IMR-90 (cell line): ENCODE measurements around the gene INTS11. TPM values are rescaled to one million over a fixed set of nuclear protein-coding genes. Genes with fewer than 3 reads are reported as not detected.

ENCODE experiments used
- ATAC-seq: fragments of 200-7000 bp; cut with Tn5 transposase; 2 replicates; pipeline ENCODE4 v1.9.1; 2020; ENCODE audit warnings: low read depth, mild to moderate bottlenecking, moderate library complexity
- BruUV-seq: library from RNA; stranded (reverse); fragments of 400-500 nt; replicated peaks from 2 replicates; lab custom pipeline; 2021; lab: Mats Ljungman, UMichigan
- CTCF ChIA-PET: fragments of 300-600 bp; formaldehyde crosslinking; extraction: SDS; loops from one replicate; lab custom pipeline; 2021; ENCODE audit warnings: antibody characterized with exemption; lab: Yijun Ruan, JAX
- POLR2A ChIA-PET: fragments of 300-600 bp; sonication (Branson Sonifier 250); formaldehyde crosslinking; loops from one replicate; lab custom pipeline; 2022; ENCODE audit warnings: antibody characterized with exemption; ENCODE audit not compliant: unreplicated experiment; lab: Charles Lee
- DNase-seq: peaks from one replicate; pipeline ENCODE4 v3.0.0; 2013
- H2AFZ ChIP-seq: replicated peaks from 2 replicates; pipeline ENCODE3; 2013; ENCODE audit warnings: low read length, mild to moderate bottlenecking; ENCODE audit not compliant: poor library complexity
- H2AK5ac ChIP-seq: 2 replicates; pipeline ENCODE4 v1.6.1; 2013; ENCODE audit warnings: low read depth, low read length, inconsistent platforms
- H2AK9ac ChIP-seq: replicated peaks from 2 replicates; pipeline ENCODE3; 2013; ENCODE audit warnings: mild to moderate bottlenecking, low read depth, low read length, moderate library complexity; ENCODE audit not compliant: poor library complexity
- H2BK120ac ChIP-seq: 2 replicates; pipeline ENCODE4 v1.6.1; 2013; ENCODE audit warnings: low read depth, low read length, inconsistent platforms
- H2BK15ac ChIP-seq: 3 replicates; pipeline ENCODE4 v1.6.1; 2013; ENCODE audit warnings: low read depth, low read length, inconsistent platforms
- H2BK20ac ChIP-seq: 2 replicates; pipeline ENCODE4 v1.6.1; 2013; ENCODE audit warnings: low read depth, mild to moderate bottlenecking, inconsistent platforms, low read length, moderate library complexity
- H2BK5ac ChIP-seq: 2 replicates; pipeline ENCODE4 v1.6.1; 2013; ENCODE audit warnings: mild to moderate bottlenecking, low read depth, low read length, inconsistent platforms; ENCODE audit not compliant: poor library complexity, severe bottlenecking
- H3K14ac ChIP-seq: replicated peaks from 2 replicates; pipeline ENCODE4 v1.6.1; 2013; ENCODE audit warnings: low read depth, low read length, inconsistent platforms
- H3K18ac ChIP-seq: 2 replicates; pipeline ENCODE4 v1.6.1; 2013; ENCODE audit warnings: low read depth, low read length, control low read depth
- H3K23ac ChIP-seq: 2 replicates; pipeline ENCODE4 v1.6.1; 2013; ENCODE audit warnings: low read depth, low read length, inconsistent platforms
- H3K27ac ChIP-seq: 2 replicates; pipeline ENCODE4 v1.5.1; 2013; ENCODE audit warnings: mild to moderate bottlenecking, control low read depth, low read length; ENCODE audit not compliant: insufficient read depth
- H3K27me3 ChIP-seq: 2 replicates; pipeline ENCODE4 v1.6.1; 2013; ENCODE audit warnings: low read length; ENCODE audit not compliant: control insufficient read depth, insufficient read depth
- H3K36me3 ChIP-seq: 2 replicates; pipeline ENCODE4 v1.6.1; 2013; ENCODE audit warnings: low read length, mixed read lengths; ENCODE audit not compliant: control insufficient read depth, insufficient read depth
- H3K4ac ChIP-seq: 2 replicates; pipeline ENCODE4 v1.6.1; 2013; ENCODE audit warnings: low read depth, low read length, inconsistent platforms
- H3K4me1 ChIP-seq: 2 replicates; pipeline ENCODE4 v1.6.1; 2013; ENCODE audit warnings: low read length, mixed read lengths; ENCODE audit not compliant: control insufficient read depth, insufficient read depth
- H3K4me2 ChIP-seq: 2 replicates; pipeline ENCODE4 v1.6.1; 2013; ENCODE audit warnings: low read depth, mild to moderate bottlenecking, control low read depth, low read length, moderate library complexity
- H3K4me3 ChIP-seq: 2 replicates; pipeline ENCODE4 v1.5.1; 2013; ENCODE audit warnings: low read depth, mild to moderate bottlenecking, control low read depth, low read length, moderate library complexity; ENCODE audit not compliant: insufficient read depth
- H3K56ac ChIP-seq: 2 replicates; pipeline ENCODE4 v1.6.1; 2013; ENCODE audit warnings: low read length, inconsistent platforms; ENCODE audit not compliant: insufficient read depth; ENCODE audit errors: extremely low read depth
- H3K79me1 ChIP-seq, 2 experiments: 2 replicates each; pipeline ENCODE4 v1.6.1; 2013; ENCODE audit warnings: low read length in 2 of 2, inconsistent platforms in 1 of 2, low read depth in 1 of 2
- H3K9ac ChIP-seq: 2 replicates; pipeline ENCODE4 v1.6.1; 2013; ENCODE audit warnings: low read depth, low read length, control low read depth
- H3K9me1 ChIP-seq: 2 replicates; pipeline ENCODE4 v1.6.1; 2013; ENCODE audit warnings: low read length, inconsistent platforms; ENCODE audit not compliant: insufficient read depth
- H3K9me3 ChIP-seq: 2 replicates; pipeline ENCODE4 v1.6.1; 2013; ENCODE audit warnings: low read length; ENCODE audit not compliant: control insufficient read depth, insufficient read depth
- H4K20me1 ChIP-seq: 2 replicates; pipeline ENCODE4 v1.6.1; 2013; ENCODE audit warnings: low read length, inconsistent platforms; ENCODE audit not compliant: insufficient read depth
- H4K5ac ChIP-seq: 2 replicates; pipeline ENCODE4 v1.6.1; 2013; ENCODE audit warnings: mild to moderate bottlenecking, low read depth, low read length, control low read depth
- H4K8ac ChIP-seq, 2 experiments: 2 replicates each; pipeline ENCODE4 v1.6.1; 2013; ENCODE audit warnings: low read depth in 2 of 2, low read length in 2 of 2, control low read depth in 1 of 2, inconsistent platforms in 1 of 2
- H4K91ac ChIP-seq: 2 replicates; pipeline ENCODE4 v1.6.1; 2013; ENCODE audit warnings: low read depth, low read length, inconsistent platforms; ENCODE audit not compliant: insufficient read depth
- CHD1 ChIP-seq: IDR thresholded peaks from 2 replicates; pipeline ENCODE4 v1.6.1; 2012; ENCODE audit warnings: low read depth, low read length, improper control_type of control experiment
- ELK1 ChIP-seq: fragments of 150-350 bp; IDR thresholded peaks from 2 replicates; pipeline ENCODE4 v1.6.1; 2016; ENCODE audit warnings: low read depth, mild to moderate bottlenecking, low read length, moderate library complexity, borderline replicate concordance
- MAFK ChIP-seq: IDR thresholded peaks from 2 replicates; pipeline ENCODE4 v1.6.1; 2012; ENCODE audit warnings: low read depth, low read length, improper control_type of control experiment
- NFE2L2 ChIP-seq: fragments of 150-350 bp; IDR thresholded peaks from 2 replicates; pipeline ENCODE4 v1.6.1; 2016; ENCODE audit warnings: low read depth, mild to moderate bottlenecking, low read length
- WGBS, 2 experiments: methylation state at CpG; one replicate each; pipeline versions ENCODE4 v1.1.5 to v1.1.7; 2013; ENCODE audit warnings: missing lambda C conversion rate in 2 of 2; ENCODE audit not compliant: insufficient read length in 1 of 2; ENCODE audit errors: extremely low coverage in 2 of 2; 5-methylcytosine and 5-hydroxymethylcytosine counted together
- dilution Hi-C: fragments of 300-500 bp; cut with HindIII; formaldehyde crosslinking; loops from one replicate; pipeline ENCODE4 v1.14.3; 2018; ENCODE audit warnings: low sequenced_read_pairs; ENCODE audit not compliant: unreplicated experiment
- in situ Hi-C: fragments of 300-500 bp; cut with MboI; formaldehyde crosslinking; loops from 3 replicates; pipeline ENCODE4 v1.14.3; 2019; ENCODE audit warnings: low sequenced_read_pairs, inconsistent platforms, mixed read lengths
- intact Hi-C: fragments of 100-400 bp; cut with micrococcal nuclease; formaldehyde crosslinking; loops from 2 replicates; pipeline ENCODE4 v1.10.0; 2022
- polyA plus RNA-seq, 3 experiments: library from polyadenylated mRNA; depleted of rRNA; stranded (reverse); fragments of >200 nt; gene quantifications; 2 replicates each; pipeline ENCODE4 v1.2.3, GENCODE V29; 2012; ENCODE audit warnings: low replicate concordance in 1 of 3
- total RNA-seq: library from RNA; depleted of rRNA; stranded (reverse); fragments of >200 nt; gene quantifications from 2 replicates; pipeline ENCODE4 v1.2.3, GENCODE V29; 2012
- TF ChIP-seq, protein P1 (sequence below): conservative IDR thresholded peaks from 2 replicates; pipeline ENCODE4 v1.5.1; 2012; ENCODE audit warnings: mild to moderate bottlenecking, low read depth, low read length, improper control_type of control experiment

INTS11 gene
- total and polyA plus RNA-seq, 2 of the 4 experiments (the other 2 are of a cell fraction), result 56.1 to 123 TPM

DNA sequence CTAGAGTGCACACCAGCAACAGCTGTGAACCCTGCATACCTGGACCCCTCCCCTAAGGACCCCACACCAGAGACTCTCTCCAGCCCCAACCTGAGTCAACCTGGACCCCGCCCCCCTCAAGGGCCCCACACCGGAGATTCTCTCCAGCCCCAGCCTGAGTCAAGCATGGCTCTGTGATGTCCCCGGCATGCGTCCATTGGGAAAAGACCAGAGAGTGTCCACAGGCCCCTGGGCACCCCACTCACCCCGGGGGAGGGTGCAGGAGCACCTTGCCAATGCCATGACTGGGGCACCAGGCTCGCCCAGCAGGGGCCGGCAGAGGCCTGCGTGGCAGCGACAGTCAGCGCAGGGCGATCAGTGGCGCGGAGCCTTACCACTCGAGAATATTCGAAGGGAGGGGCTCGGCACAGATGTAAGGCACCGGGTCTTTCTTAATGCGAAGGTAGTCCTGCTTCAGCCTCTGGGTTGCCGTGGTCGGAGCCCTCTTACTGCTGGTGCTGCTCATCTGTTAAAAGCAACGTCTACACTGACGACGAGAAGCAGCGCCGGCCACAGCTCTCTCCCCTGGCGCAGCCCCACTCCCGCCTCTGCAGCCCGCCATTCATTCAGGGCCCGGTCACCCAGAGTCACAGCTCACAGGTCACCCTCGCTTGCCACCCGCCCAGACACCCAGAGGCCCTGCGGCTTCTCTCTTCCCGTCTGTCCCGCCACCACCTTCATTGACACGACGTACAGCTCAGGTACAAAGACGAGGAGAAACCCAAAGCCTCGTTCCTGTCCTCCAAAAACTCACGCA is 56.8 kb downstream of the INTS11 start:
- Histone ChIP-seq H4K8ac (peak overlapping the region in 1 of 2 experiments; percentile 68; a peak in 1 of 4 replicates), H3K18ac (no peak overlapping the region), H3K9me1 (peaks cover 36% of the 10 kb centered on the region), H2AFZ (no peak overlapping the region), H4K20me1 (peaks cover 22% of the 10 kb centered on the region), H2BK20ac (no peak overlapping the region), H2AK9ac (peak overlapping the region; percentile 23), H3K9ac (no peak overlapping the region), H3K23ac (no peak overlapping the region), H3K27me3 (no peaks in the 10 kb centered on the region), H2BK5ac (peak overlapping the region; percentile 57), H3K36me3 (peaks cover 52% of the 10 kb centered on the region), H3K56ac (no peak overlapping the region), H2AK5ac (peak overlapping the region; percentile 94; the same call in 1 of the 2 replicates), H2BK120ac (no peak overlapping the region), H4K5ac (no peak overlapping the region), H3K79me1 (peaks cover 21 to 53% of the 10 kb centered on the region in 2 experiments), H3K14ac (no peak overlapping the region; the same call in 1 of the 2 replicates), H3K9me3 (no peaks in the 10 kb centered on the region), H2BK15ac (peak overlapping the region; percentile 41; the same call in 1 of the 3 replicates), H3K4me1 (peaks cover 46% of the 10 kb centered on the region), H3K4me2 (no peak overlapping the region), H3K27ac (peak overlapping the region; percentile 66; the same call in 1 of the 2 replicates), H4K91ac (peak overlapping the region; percentile 50; the same call in 1 of the 2 replicates), H3K4ac (peak overlapping the region; percentile 73; the same call in 1 of the 2 replicates), H3K4me3 (no peak overlapping the region)
- intact Hi-C loops (no loop called here), in situ Hi-C loops (no loop called here), dilution Hi-C loops (no loop called here)
- CTCF ChIA-PET, result no interaction called here
- POLR2A ChIA-PET, result no interaction called here
- DNase-seq (no peak), ATAC-seq (no peak)
- TF ChIP-seq, protein P1, sequence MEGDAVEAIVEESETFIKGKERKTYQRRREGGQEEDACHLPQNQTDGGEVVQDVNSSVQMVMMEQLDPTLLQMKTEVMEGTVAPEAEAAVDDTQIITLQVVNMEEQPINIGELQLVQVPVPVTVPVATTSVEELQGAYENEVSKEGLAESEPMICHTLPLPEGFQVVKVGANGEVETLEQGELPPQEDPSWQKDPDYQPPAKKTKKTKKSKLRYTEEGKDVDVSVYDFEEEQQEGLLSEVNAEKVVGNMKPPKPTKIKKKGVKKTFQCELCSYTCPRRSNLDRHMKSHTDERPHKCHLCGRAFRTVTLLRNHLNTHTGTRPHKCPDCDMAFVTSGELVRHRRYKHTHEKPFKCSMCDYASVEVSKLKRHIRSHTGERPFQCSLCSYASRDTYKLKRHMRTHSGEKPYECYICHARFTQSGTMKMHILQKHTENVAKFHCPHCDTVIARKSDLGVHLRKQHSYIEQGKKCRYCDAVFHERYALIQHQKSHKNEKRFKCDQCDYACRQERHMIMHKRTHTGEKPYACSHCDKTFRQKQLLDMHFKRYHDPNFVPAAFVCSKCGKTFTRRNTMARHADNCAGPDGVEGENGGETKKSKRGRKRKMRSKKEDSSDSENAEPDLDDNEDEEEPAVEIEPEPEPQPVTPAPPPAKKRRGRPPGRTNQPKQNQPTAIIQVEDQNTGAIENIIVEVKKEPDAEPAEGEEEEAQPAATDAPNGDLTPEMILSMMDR, result no peak
- TF ChIP-seq ELK1, result no peak
- no peak for TF ChIP-seq MAFK
- no peak for TF ChIP-seq NFE2L2
- TF ChIP-seq CHD1, result no peak
- BruUV-seq, result no TSS peak
- 95% methylated on average over 33 of the region's 39 CpGs; no CpG with 5 or more reads in 1 of the 2 experiments for WGBS, 2 experiments
